BLaER1 treated with 17β-estradiol and CSF1 and Interleukin-3, amounts not matched to agents 10 nM and 100 nM (cell line): ENCODE results near the gene JAM3.

Experiments
- H3K27ac ChIP-seq, 11 experiments: shearing (Covaris generic); formaldehyde crosslinking; 2 replicates each; pipeline ENCODE4 v1.8.1; 2022
- H3K27me3 ChIP-seq, 11 experiments: shearing (Covaris generic); formaldehyde crosslinking; 2 replicates each; pipeline ENCODE4 v1.8.1; 2022
- H3K36me3 ChIP-seq, 11 experiments: shearing (Covaris generic); formaldehyde crosslinking; 2 replicates each; pipeline ENCODE4 v1.8.1; 2022
- H3K4me1 ChIP-seq, 10 experiments: shearing (Covaris generic); formaldehyde crosslinking; 2 replicates each; pipeline ENCODE4 v1.8.1; 2022
- H3K4me2 ChIP-seq, 11 experiments: shearing (Covaris generic); formaldehyde crosslinking; 2 replicates each; pipeline ENCODE4 v1.8.1; 2022
- H3K4me3 ChIP-seq, 10 experiments: shearing (Covaris generic); formaldehyde crosslinking; 2 replicates each; pipeline ENCODE4 v1.8.1; 2022
- H3K9ac ChIP-seq, 11 experiments: shearing (Covaris generic); formaldehyde crosslinking; 2 replicates each; pipeline ENCODE4 v1.8.1; 2022
- H3K9me3 ChIP-seq, 11 experiments: shearing (Covaris generic); formaldehyde crosslinking; replicated peaks in 1 of 11; 2 replicates each; pipeline ENCODE4 v1.8.1; 2022
- H4K20me1 ChIP-seq, 11 experiments: shearing (Covaris generic); formaldehyde crosslinking; 2 replicates each; pipeline ENCODE4 v1.8.1; 2022
- Cebpa-rat ChIP-seq, 11 experiments: shearing (Covaris generic); IDR thresholded peaks; 2 replicates each; pipeline ENCODE4 v1.8.1; 2022

The JAM3 gene

DNA sequence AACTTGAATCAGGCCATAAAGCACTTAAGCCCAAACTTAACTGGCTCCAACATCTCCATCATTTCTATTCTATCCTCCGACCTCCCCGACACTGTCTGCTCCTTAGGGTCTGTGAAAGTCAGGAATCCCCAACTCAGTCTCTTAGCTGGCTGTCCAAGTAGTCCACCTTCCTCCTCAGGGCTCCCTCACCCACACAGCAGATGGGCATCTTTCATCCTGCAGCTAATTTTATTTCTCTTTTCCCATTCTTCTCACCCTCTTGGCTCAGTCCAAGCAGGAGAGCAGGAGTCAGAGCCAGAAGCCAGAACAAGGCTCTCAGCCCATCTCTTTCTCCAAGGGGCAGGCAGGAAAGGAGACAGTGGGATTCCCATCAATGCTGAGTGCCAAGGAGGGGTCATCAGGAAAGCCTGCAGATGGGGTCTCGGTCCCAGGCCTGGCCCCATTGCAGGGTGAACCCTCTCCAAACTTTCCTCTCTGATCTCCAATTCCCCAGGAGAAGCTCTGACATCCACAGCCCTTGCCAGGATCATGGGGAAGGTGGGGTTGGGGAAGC, 40.4 kb upstream of the JAM3 start:
- Histone ChIP-seq H3K4me2 (no peak overlapping the region), H3K4me3 (no peak overlapping the region), H3K27me3 (no peaks in the 10 kb centered on the region), H3K36me3 (no peaks in the 10 kb centered on the region), H3K4me1 (peaks cover 12 to 35% (median 19%) of the 10 kb centered on the region in 10 experiments), H4K20me1 (peaks cover 0 to 6% (median 0%) of the 10 kb centered on the region in 11 experiments; a peak in 1 of 22 replicates), H3K27ac (no peak overlapping the region), H3K9me3 (no peaks in the 10 kb centered on the region), H3K9ac (no peak overlapping the region)
- TF ChIP-seq Cebpa-rat (IDR thresholded peaks at IDR 0.05): no peak

DNA sequence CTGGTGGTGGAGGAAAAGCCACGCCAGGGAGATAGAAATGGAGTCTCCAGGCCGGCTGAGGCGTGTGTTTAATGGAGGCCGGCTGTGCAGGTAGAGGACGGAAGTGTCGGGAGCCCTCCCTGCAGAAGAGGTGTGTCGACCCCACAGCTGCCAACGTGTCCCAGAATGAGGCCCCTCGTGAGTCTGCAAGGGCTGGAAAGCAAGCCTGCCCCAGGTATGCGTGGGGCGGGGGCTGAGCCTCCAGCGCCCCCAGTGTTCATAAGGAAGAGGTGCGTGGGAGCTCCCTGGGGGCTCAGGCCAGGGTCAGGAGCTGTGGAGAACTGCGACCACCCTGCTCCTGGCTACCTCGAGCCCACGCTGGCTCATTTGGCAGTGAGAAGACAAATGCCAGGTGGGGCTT, 38.0 kb upstream of the JAM3 start:
- H3K27ac ChIP-seq: no peak overlapping the region
- no peak overlapping the region for H3K9ac ChIP-seq
- peaks cover 0 to 6% (median 0%) of the 10 kb centered on the region in 11 experiments; a peak in 1 of 22 replicates for H4K20me1 ChIP-seq
- no peaks in the 10 kb centered on the region for H3K36me3 ChIP-seq
- H3K4me1 ChIP-seq: peaks cover 25 to 38% (median 35%) of the 10 kb centered on the region in 10 experiments
- H3K4me2 ChIP-seq: no peak overlapping the region
- no peaks in the 10 kb centered on the region for H3K9me3 ChIP-seq
- no peaks in the 10 kb centered on the region for H3K27me3 ChIP-seq
- no peak overlapping the region for H3K4me3 ChIP-seq
- no peak for TF ChIP-seq Cebpa-rat (IDR thresholded peaks at IDR 0.05)

DNA sequence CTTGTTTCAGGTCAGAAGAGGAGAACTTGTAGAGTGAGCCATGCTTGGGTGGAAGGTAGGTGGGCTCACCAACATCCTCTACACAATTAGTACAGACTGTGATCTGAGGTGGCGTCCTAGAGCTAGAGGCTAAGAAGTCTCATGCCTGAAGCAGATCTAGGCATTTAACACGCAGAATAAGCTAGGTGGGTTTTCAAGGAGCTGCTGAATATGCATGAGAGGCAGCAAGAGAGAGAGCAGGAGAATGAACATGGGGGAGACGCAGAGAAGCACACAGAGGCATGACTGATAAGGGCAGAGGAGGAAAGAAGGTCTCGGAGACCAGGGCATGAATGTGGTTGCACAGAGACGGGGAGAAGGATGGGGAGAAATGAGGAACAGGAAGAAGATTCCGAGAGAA, 36.8 kb upstream of the JAM3 start:
- Histone ChIP-seq H3K36me3 (no peaks in the 10 kb centered on the region), H3K27me3 (no peaks in the 10 kb centered on the region), H3K4me1 (peaks cover 25 to 49% (median 46%) of the 10 kb centered on the region in 10 experiments), H3K9me3 (no peaks in the 10 kb centered on the region), H3K4me3 (no peak overlapping the region), H3K4me2 (peak overlapping the region in 4 of 11 experiments; percentile 73 to 90 (median 78); a peak in 5 of 22 replicates), H3K9ac (no peak overlapping the region), H4K20me1 (peaks cover 0 to 6% (median 0%) of the 10 kb centered on the region in 11 experiments; a peak in 1 of 22 replicates), H3K27ac (no peak overlapping the region)
- no peak for TF ChIP-seq Cebpa-rat (IDR thresholded peaks at IDR 0.05)

DNA sequence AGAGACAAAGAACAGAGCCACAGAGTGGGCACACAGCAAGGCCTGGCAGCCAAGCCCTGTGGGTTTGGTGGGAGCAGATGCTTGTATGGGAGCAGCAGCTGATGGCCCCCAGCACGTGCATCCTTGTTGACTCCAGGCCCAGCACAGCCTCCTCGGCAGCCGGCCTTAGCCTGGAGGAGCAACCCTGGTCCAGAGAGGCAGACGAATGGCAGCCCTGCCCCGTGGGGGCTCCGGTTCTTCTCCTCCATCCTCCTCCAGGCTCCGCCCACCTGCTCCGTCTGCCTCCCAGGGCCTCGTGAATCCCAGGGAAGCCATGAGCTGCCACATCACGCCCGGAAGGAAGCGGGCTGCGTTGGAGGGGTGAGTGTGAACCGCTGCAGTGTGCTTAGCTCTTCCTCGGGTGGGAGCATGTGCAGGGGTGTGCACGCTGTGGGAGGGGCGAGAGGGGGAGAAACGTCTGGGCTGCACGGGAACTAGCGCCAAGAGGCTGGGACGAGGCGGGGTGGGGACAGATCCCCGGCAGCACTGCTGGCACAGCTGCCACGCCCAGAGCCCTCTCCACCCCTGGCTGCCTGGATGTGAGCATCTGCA, 36.3 kb upstream of the JAM3 start:
- Histone ChIP-seq H3K4me1 (peaks cover 28 to 55% (median 51%) of the 10 kb centered on the region in 10 experiments), H3K4me2 (peak overlapping the region; percentile 68 to 90 (median 75)), H3K27me3 (no peaks in the 10 kb centered on the region), H3K36me3 (no peaks in the 10 kb centered on the region), H3K9me3 (no peaks in the 10 kb centered on the region), H3K4me3 (no peak overlapping the region), H3K27ac (no peak overlapping the region), H4K20me1 (peaks cover 0 to 6% (median 0%) of the 10 kb centered on the region in 11 experiments; a peak in 1 of 22 replicates), H3K9ac (no peak overlapping the region)
- no peak for TF ChIP-seq Cebpa-rat (IDR thresholded peaks at IDR 0.05)

DNA sequence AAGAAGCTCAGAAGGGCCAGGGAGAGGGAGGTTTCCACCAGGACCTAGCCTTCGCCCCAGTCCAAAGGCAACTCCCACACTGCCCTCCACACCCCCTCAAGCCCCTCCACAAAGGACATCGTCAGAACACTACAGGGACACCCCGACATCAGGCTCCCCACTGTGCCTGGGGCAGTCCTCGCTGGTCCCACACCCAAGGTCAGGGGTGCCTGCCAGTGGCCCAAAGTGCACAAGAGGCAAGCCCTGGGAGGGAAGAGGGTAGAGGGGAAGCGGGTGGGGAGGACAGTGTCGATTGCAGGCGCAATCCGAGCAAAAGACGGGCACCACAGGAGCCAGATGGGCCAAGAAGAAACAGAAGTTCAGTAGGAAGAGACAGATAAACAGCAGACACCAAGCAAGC, 35.6 kb upstream of the JAM3 start:
- Histone ChIP-seq H3K27me3 (no peaks in the 10 kb centered on the region), H3K4me3 (no peak overlapping the region), H4K20me1 (peaks cover 0 to 6% (median 0%) of the 10 kb centered on the region in 11 experiments; a peak in 1 of 22 replicates), H3K4me1 (peaks cover 34 to 61% (median 58%) of the 10 kb centered on the region in 10 experiments), H3K27ac (no peak overlapping the region), H3K9ac (no peak overlapping the region; a peak in 1 of 22 replicates), H3K9me3 (no peaks in the 10 kb centered on the region), H3K36me3 (no peaks in the 10 kb centered on the region), H3K4me2 (peak overlapping the region; percentile 68 to 90 (median 75))
- no peak for TF ChIP-seq Cebpa-rat (IDR thresholded peaks at IDR 0.05)

DNA sequence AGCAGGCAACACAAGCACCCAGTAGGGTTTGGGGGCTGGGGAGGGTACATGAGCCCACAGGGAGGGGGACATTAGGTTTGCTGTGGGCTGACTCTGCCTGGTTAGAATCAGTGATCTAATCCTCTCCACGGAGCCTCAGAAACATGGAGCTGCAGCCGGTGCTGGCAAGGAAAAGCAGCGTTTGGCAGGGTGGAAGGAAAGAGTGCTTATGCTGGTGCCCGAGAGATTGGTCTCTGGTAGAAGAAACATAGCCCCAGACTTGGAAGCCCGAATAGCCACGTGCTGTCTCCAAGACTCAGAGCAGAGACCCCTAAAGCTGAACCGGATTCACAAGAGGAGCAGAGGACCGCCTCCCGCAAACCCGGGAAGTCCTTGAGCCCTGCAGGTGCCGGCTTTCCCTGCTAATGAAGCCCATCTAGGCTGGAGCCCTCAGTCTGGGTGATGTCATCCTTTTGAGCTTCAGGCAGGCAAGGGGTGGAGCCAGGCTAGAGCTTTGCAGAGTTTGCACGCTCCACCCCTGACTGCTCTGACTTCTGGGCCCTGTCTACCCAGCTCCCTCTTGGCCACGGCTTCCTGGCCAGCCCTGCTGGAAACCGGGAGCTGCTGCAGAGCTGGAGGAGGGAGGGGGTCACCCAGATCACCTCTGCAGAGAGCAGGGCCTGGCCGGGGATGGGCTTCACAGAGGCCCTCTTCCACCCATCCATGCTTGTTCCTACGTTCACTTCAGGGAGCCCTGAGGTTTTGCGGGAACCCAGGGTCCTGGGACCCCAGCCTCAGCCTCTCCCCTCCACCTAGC, 35.0 kb upstream of the JAM3 start:
- TF ChIP-seq Cebpa-rat (IDR thresholded peaks at IDR 0.05): no peak
- Histone ChIP-seq H3K27me3 (no peaks in the 10 kb centered on the region), H3K4me1 (peaks cover 37 to 68% (median 64%) of the 10 kb centered on the region in 10 experiments), H3K36me3 (no peaks in the 10 kb centered on the region), H3K9me3 (no peaks in the 10 kb centered on the region), H3K27ac (0 out of 22 replicates have a peak overlapping the region, but pooled peaks of 1 of the 11 experiments have one; percentile 22), H4K20me1 (peaks cover 0 to 6% (median 0%) of the 10 kb centered on the region in 11 experiments; a peak in 1 of 22 replicates), H3K4me2 (peak overlapping the region; percentile 68 to 90 (median 75)), H3K4me3 (peak overlapping the region in 2 of 10 experiments; percentile 14 to 23; a peak in 2 of 20 replicates), H3K9ac (peak overlapping the region in 4 of 11 experiments; percentile 11 to 35 (median 20); a peak in 2 of 22 replicates)

DNA sequence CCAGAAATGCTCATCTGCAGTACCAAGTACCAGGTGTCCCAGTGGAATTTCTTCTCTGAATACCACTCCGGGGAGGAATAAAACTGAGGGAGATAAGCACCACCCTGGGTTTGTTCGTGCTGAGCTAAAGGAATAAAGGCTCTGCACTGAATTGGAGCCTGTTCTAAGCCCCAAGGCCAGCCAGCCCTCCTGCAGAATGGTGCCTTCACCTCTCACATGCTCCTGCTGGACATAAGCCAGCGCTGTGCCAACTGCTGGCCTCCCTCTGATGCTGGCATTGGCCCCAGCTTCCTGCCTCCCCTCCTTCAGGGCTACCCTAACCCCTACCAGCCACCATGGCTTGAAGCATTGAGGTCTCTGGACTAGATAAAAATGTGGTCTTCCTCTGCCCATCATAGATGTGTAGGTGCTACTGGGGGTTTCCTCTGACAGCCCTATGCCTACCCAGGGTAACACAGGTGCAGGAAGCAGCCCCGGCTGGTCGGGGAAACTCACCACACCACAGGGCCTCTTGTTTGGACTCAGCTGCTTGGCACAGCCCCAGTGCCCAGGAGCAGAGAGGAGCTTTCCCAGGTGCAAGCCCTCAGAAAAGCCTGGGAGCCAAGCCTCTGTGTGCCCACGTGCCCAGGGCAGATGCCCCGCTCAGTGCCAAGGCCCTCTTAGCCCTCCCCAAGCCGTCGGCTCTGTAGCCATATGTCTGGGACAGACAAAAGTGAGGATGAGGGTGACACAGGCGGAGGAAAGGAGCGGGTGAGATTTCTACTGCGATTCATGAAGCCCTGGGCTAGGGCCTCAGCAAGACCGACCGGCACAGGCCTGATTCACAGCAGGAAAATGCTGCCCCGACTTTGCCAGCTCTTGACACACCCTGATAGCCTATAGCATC, 34.1 kb upstream of the JAM3 start:
- no peaks in the 10 kb centered on the region for H3K9me3 ChIP-seq
- TF ChIP-seq Cebpa-rat (IDR thresholded peaks at IDR 0.05): no peak
- no peak overlapping the region for H3K4me3 ChIP-seq
- H3K27ac ChIP-seq: 0 out of 22 replicates have a peak overlapping the region, but pooled peaks of 1 of the 11 experiments have one; percentile 22
- no peaks in the 10 kb centered on the region for H3K27me3 ChIP-seq
- H3K9ac ChIP-seq: peak overlapping the region in 3 of 11 experiments; percentile 0 to 35 (median 14); a peak in 3 of 22 replicates
- H4K20me1 ChIP-seq: peaks cover 0 to 6% (median 0%) of the 10 kb centered on the region in 11 experiments; a peak in 1 of 22 replicates
- peak overlapping the region; percentile 68 to 90 (median 75) for H3K4me2 ChIP-seq
- H3K4me1 ChIP-seq: peaks cover 46 to 76% (median 73%) of the 10 kb centered on the region in 10 experiments
- no peaks in the 10 kb centered on the region for H3K36me3 ChIP-seq

DNA sequence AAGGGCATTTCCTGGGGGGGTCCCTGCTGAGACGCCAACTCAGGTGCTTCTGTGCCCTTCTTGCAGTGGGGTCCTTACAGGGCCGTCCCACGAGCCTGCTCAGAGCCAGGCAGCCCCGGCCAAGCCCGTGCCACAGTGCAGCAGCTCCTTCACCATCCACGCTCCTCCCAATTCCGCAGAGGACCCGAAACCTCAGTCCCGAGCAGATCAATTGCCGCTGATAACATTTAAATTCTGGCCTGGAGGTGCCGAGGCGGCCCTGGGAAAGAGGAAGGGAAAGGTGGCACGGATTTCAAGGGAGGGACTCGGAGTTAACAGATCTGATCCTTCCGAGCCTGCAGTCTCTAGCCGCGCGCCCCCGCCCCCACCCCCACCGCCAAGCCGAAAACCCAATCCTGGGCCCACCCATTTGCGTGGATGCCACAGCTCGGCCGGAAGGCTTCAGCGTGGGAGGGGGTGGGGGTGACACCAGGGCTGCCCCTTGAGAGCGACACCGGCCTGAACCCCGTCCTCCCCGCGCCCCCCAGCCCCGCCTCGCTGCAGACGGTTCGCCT, 32.3 kb upstream of the JAM3 start:
- peak overlapping the region in 4 of 11 experiments; percentile 75 to 85 (median 80); a peak in 8 of 22 replicates for H3K27ac ChIP-seq

More for the DNA sequence above, 32.3 kb upstream of the JAM3 start:
- Histone ChIP-seq H3K4me2 (peak overlapping the region; percentile 83 to 96 (median 93)), H3K36me3 (no peaks in the 10 kb centered on the region), H4K20me1 (no peaks in the 10 kb centered on the region), H3K9me3 (no peaks in the 10 kb centered on the region), H3K27me3 (no peaks in the 10 kb centered on the region), H3K9ac (peak overlapping the region in 9 of 11 experiments; percentile 68 to 82 (median 77); a peak in 14 of 22 replicates), H3K4me1 (peaks cover 58 to 94% (median 87%) of the 10 kb centered on the region in 10 experiments), H3K4me3 (peak overlapping the region; percentile 55 to 78 (median 67); a peak in 17 of 20 replicates)
- no peak for TF ChIP-seq Cebpa-rat (IDR thresholded peaks at IDR 0.05)
